Hepatocyte (in vitro differentiated cells): ENCODE measurements around the gene TCF12.

Experiments
- EZH2phosphoT487 ChIP-seq: fragments of 200-600 bp; sonication (generic); IDR thresholded peaks from one replicate; pipeline ENCODE4 v1.6.1; 2018; ENCODE audit warnings: antibody characterized with exemption, mild to moderate bottlenecking, low read depth, moderate library complexity; ENCODE audit not compliant: unreplicated experiment, severe bottlenecking
- TF ChIP-seq, protein P1 (sequence below): fragments of 200-600 bp; sonication (generic); IDR thresholded peaks from 2 replicates; pipeline ENCODE4 v1.5.1; 2016; ENCODE audit warnings: antibody characterized with exemption, mild to moderate bottlenecking; ENCODE audit not compliant: poor library complexity

DNA sequence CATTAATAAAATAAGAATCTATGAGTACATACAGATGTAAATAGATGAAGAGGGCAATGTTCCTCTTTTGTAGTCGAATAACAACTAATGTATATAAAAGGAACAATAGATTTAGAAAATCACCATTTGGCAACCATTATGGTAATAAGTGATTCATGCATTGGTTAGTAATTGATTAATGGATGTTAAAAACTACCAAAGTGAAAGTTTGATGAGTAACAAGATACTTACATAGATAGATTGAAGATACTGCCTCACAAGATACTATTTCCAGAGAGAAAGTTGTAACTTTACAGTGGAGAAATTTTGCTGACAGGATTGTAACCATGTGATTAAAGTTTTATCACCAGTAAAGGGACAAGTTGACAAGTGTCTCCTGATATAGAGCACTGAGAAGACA is 55.0 kb downstream of the TCF12 start:
- TF ChIP-seq, protein P1, sequence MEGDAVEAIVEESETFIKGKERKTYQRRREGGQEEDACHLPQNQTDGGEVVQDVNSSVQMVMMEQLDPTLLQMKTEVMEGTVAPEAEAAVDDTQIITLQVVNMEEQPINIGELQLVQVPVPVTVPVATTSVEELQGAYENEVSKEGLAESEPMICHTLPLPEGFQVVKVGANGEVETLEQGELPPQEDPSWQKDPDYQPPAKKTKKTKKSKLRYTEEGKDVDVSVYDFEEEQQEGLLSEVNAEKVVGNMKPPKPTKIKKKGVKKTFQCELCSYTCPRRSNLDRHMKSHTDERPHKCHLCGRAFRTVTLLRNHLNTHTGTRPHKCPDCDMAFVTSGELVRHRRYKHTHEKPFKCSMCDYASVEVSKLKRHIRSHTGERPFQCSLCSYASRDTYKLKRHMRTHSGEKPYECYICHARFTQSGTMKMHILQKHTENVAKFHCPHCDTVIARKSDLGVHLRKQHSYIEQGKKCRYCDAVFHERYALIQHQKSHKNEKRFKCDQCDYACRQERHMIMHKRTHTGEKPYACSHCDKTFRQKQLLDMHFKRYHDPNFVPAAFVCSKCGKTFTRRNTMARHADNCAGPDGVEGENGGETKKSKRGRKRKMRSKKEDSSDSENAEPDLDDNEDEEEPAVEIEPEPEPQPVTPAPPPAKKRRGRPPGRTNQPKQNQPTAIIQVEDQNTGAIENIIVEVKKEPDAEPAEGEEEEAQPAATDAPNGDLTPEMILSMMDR, result no peak
- TF ChIP-seq EZH2phosphoT487, result no peak
